Measurements from ENCODE around the gene PAX6. TPM values are rescaled to one million over a fixed set of nuclear protein-coding genes. Genes with fewer than 3 reads are reported as not detected.

Gene PAX6
- total RNA-seq, 1 donor from 2014 or later: not detected

GRCh38 chr11:31830406-31830805, 19.3 kb upstream of the PAX6 start:
- Histone ChIP-seq H3K9me3 (ENCODE audit: control insufficient read depth in 3 of 3, low read length in 3 of 3) (peaks cover 0 to 5% (median 0%) of the 10 kb centered on the region in 3 donors), H3K9ac (ENCODE audit: low read depth in 1 of 3, low read length in 3 of 3) (no peak overlapping the region), H3K27me3 (ENCODE audit: control insufficient read depth in 3 of 3, insufficient read depth in 3 of 3, low read length in 3 of 3) (peaks cover 43 to 80% (median 72%) of the 10 kb centered on the region in 3 donors), H3K36me3 (ENCODE audit: control insufficient read depth in 3 of 3, insufficient read depth in 3 of 3, low read length in 3 of 3) (no peaks in the 10 kb centered on the region), H3K27ac (ENCODE audit: low read depth, low read length) (no peak overlapping the region), H3K4me1 (ENCODE audit: control insufficient read depth in 3 of 3, insufficient read depth in 3 of 3, low read length in 3 of 3) (no peaks in the 10 kb centered on the region), H3K4me3 (ENCODE audit: low read length in 3 of 3) (no peak overlapping the region)

- Histone ChIP-seq H3K36me3 (ENCODE audit: control insufficient read depth in 3 of 3, insufficient read depth in 3 of 3, low read length in 3 of 3) (no peaks in the 10 kb centered on the region), H3K9me3 (ENCODE audit: control insufficient read depth in 3 of 3, low read length in 3 of 3) (peaks cover 0 to 3% (median 0%) of the 10 kb centered on the region in 3 donors)
Measured at GRCh38 chr11:31828217-31828616, 17.1 kb upstream of the PAX6 start.

GRCh38 chr11:31827455-31828206, 16.5 kb upstream of the PAX6 start:
- H3K4me3 ChIP-seq (ENCODE audit: low read length in 3 of 3): no peak overlapping the region
- peaks cover 0 to 3% (median 0%) of the 10 kb centered on the region in 3 donors for H3K9me3 ChIP-seq (ENCODE audit: control insufficient read depth in 3 of 3, low read length in 3 of 3)
- peaks cover 68 to 90% (median 86%) of the 10 kb centered on the region in 3 donors for H3K27me3 ChIP-seq (ENCODE audit: control insufficient read depth in 3 of 3, insufficient read depth in 3 of 3, low read length in 3 of 3)
- H3K36me3 ChIP-seq (ENCODE audit: control insufficient read depth in 3 of 3, insufficient read depth in 3 of 3, low read length in 3 of 3): no peaks in the 10 kb centered on the region
- no peaks in the 10 kb centered on the region for H3K4me1 ChIP-seq (ENCODE audit: control insufficient read depth in 3 of 3, insufficient read depth in 3 of 3, low read length in 3 of 3)
- no peak overlapping the region for H3K27ac ChIP-seq (ENCODE audit: low read depth, low read length)
- no peak overlapping the region for H3K9ac ChIP-seq (ENCODE audit: low read depth in 1 of 3, low read length in 3 of 3)

More at GRCh38 chr11:31828217-31828616, 17.1 kb upstream of the PAX6 start:
- Histone ChIP-seq H3K27me3 (ENCODE audit: control insufficient read depth in 3 of 3, insufficient read depth in 3 of 3, low read length in 3 of 3) (peaks cover 62 to 88% (median 81%) of the 10 kb centered on the region in 3 donors), H3K4me3 (ENCODE audit: low read length in 3 of 3) (no peak overlapping the region), H3K9ac (ENCODE audit: low read depth in 1 of 3, low read length in 3 of 3) (no peak overlapping the region), H3K27ac (ENCODE audit: low read depth, low read length) (no peak overlapping the region), H3K4me1 (ENCODE audit: control insufficient read depth in 3 of 3, insufficient read depth in 3 of 3, low read length in 3 of 3) (no peaks in the 10 kb centered on the region)

- no peak overlapping the region for H3K4me3 ChIP-seq (ENCODE audit: low read length in 3 of 3)
- H3K27ac ChIP-seq (ENCODE audit: low read depth, low read length): no peak overlapping the region
- no peak overlapping the region for H3K9ac ChIP-seq (ENCODE audit: low read depth in 1 of 3, low read length in 3 of 3)
- H3K9me3 ChIP-seq (ENCODE audit: control insufficient read depth in 3 of 3, low read length in 3 of 3): peaks cover 0 to 3% (median 0%) of the 10 kb centered on the region in 3 donors
- no peaks in the 10 kb centered on the region for H3K4me1 ChIP-seq (ENCODE audit: control insufficient read depth in 3 of 3, insufficient read depth in 3 of 3, low read length in 3 of 3)
- H3K36me3 ChIP-seq (ENCODE audit: control insufficient read depth in 3 of 3, insufficient read depth in 3 of 3, low read length in 3 of 3): no peaks in the 10 kb centered on the region
- H3K27me3 ChIP-seq (ENCODE audit: control insufficient read depth in 3 of 3, insufficient read depth in 3 of 3, low read length in 3 of 3): peaks cover 74 to 90% (median 88%) of the 10 kb centered on the region in 3 donors
Measured at GRCh38 chr11:31826536-31827438, 15.7 kb upstream of the PAX6 start.

GRCh38 chr11:31825838-31826484, 14.8 kb upstream of the PAX6 start:
- Histone ChIP-seq H3K9me3 (ENCODE audit: control insufficient read depth in 3 of 3, low read length in 3 of 3) (peaks cover 0 to 3% (median 0%) of the 10 kb centered on the region in 3 donors), H3K4me3 (ENCODE audit: low read length in 3 of 3) (no peak overlapping the region), H3K27ac (ENCODE audit: low read depth, low read length) (no peak overlapping the region), H3K9ac (ENCODE audit: low read depth in 1 of 3, low read length in 3 of 3) (no peak overlapping the region), H3K36me3 (ENCODE audit: control insufficient read depth in 3 of 3, insufficient read depth in 3 of 3, low read length in 3 of 3) (no peaks in the 10 kb centered on the region), H3K4me1 (ENCODE audit: control insufficient read depth in 3 of 3, insufficient read depth in 3 of 3, low read length in 3 of 3) (no peaks in the 10 kb centered on the region), H3K27me3 (ENCODE audit: control insufficient read depth in 3 of 3, insufficient read depth in 3 of 3, low read length in 3 of 3) (peaks cover 78 to 92% (median 91%) of the 10 kb centered on the region in 3 donors)

GRCh38 chr11:31824879-31825837, 14.0 kb upstream of the PAX6 start:
- peaks cover 82 to 94% (median 93%) of the 10 kb centered on the region in 3 donors for H3K27me3 ChIP-seq (ENCODE audit: control insufficient read depth in 3 of 3, insufficient read depth in 3 of 3, low read length in 3 of 3)

GRCh38 chr11:31824332-31824878, 13.3 kb upstream of the PAX6 start:
- no peak overlapping the region for H3K9ac ChIP-seq (ENCODE audit: low read depth in 1 of 3, low read length in 3 of 3)
- no peaks in the 10 kb centered on the region for H3K4me1 ChIP-seq (ENCODE audit: control insufficient read depth in 3 of 3, insufficient read depth in 3 of 3, low read length in 3 of 3)
- no peaks in the 10 kb centered on the region for H3K36me3 ChIP-seq (ENCODE audit: control insufficient read depth in 3 of 3, insufficient read depth in 3 of 3, low read length in 3 of 3)
- H3K27me3 ChIP-seq (ENCODE audit: control insufficient read depth in 3 of 3, insufficient read depth in 3 of 3, low read length in 3 of 3): peaks cover 85 to 95% (median 93%) of the 10 kb centered on the region in 3 donors
- H3K9me3 ChIP-seq (ENCODE audit: control insufficient read depth in 3 of 3, low read length in 3 of 3): peaks cover 0 to 3% (median 0%) of the 10 kb centered on the region in 3 donors
- H3K27ac ChIP-seq (ENCODE audit: low read depth, low read length): no peak overlapping the region
- H3K4me3 ChIP-seq (ENCODE audit: low read length in 3 of 3): no peak overlapping the region

More at GRCh38 chr11:31824879-31825837, 14.0 kb upstream of the PAX6 start:
- H3K9me3 ChIP-seq (ENCODE audit: control insufficient read depth in 3 of 3, low read length in 3 of 3): peaks cover 0 to 3% (median 0%) of the 10 kb centered on the region in 3 donors
- no peak overlapping the region for H3K4me3 ChIP-seq (ENCODE audit: low read length in 3 of 3)
- H3K9ac ChIP-seq (ENCODE audit: low read depth in 1 of 3, low read length in 3 of 3): no peak overlapping the region
- H3K4me1 ChIP-seq (ENCODE audit: control insufficient read depth in 3 of 3, insufficient read depth in 3 of 3, low read length in 3 of 3): no peaks in the 10 kb centered on the region
- H3K27ac ChIP-seq (ENCODE audit: low read depth, low read length): no peak overlapping the region
- no peaks in the 10 kb centered on the region for H3K36me3 ChIP-seq (ENCODE audit: control insufficient read depth in 3 of 3, insufficient read depth in 3 of 3, low read length in 3 of 3)

- H3K27ac ChIP-seq (ENCODE audit: low read depth, low read length): no peak overlapping the region
Measured at GRCh38 chr11:31823644-31824331, 12.7 kb upstream of the PAX6 start.

More at GRCh38 chr11:31823644-31824331, 12.7 kb upstream of the PAX6 start:
- Histone ChIP-seq H3K36me3 (ENCODE audit: control insufficient read depth in 3 of 3, insufficient read depth in 3 of 3, low read length in 3 of 3) (no peaks in the 10 kb centered on the region), H3K9me3 (ENCODE audit: control insufficient read depth in 3 of 3, low read length in 3 of 3) (peaks cover 0 to 3% (median 0%) of the 10 kb centered on the region in 3 donors), H3K27me3 (ENCODE audit: control insufficient read depth in 3 of 3, insufficient read depth in 3 of 3, low read length in 3 of 3) (peaks cover 90 to 94% (median 92%) of the 10 kb centered on the region in 3 donors), H3K4me1 (ENCODE audit: control insufficient read depth in 3 of 3, insufficient read depth in 3 of 3, low read length in 3 of 3) (no peaks in the 10 kb centered on the region), H3K4me3 (ENCODE audit: low read length in 3 of 3) (no peak overlapping the region), H3K9ac (ENCODE audit: low read depth in 1 of 3, low read length in 3 of 3) (no peak overlapping the region)

Data from skeletal muscle tissue (tissue), 4 donors.